ENCODE measurements around the gene PLA2G4B. TPM values are rescaled to one million over a fixed set of nuclear protein-coding genes. Genes with fewer than 3 reads are reported as not detected.
A peak's percentile ranks its signal among the peaks of the same experiment; 100 is the strongest.

PLA2G4B gene
- total RNA-seq, 1 experiment from 2014 or later, result 7.8 TPM

DNA sequence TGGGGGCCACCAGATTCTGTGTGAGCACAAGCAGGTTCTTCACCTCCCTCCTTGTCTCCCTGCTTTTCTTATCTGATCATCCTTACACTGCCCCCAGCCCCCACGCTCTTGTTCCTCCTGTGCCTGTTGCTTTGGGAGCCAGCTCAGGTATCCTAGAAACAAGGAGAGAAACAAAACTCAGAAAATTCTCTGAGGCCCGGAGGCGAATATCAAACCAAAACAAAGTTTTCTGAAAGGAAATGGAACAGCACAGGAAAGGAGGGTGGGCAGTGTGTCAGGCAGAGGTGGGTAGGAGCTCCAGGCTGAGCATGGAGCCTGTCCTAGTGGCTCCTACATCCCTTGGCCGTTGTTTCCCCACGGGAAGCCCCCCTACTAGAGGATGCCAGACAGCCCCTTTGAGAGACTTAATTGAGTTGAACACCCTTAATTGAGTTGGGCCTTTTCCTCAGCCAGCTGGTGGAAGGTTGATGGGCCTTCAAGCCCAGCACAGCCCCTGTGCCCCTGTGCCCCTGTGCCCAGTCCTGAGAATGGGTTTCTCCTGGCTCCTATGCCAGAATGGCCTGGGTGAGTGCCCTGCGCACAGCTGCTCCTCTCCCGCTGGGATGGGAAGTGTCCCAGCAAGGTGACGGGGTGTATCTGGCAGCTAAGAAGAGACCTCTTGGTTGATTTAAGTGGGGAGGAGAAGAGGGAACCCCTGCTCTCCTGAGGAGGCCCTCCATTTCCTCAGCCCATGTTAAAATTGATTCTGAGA is 33.6 kb upstream of the PLA2G4B start:
- no peak for TF ChIP-seq EZH2 (IDR thresholded peaks at IDR 0.05; ENCODE audit: low read depth)
- TF ChIP-seq, protein P1, sequence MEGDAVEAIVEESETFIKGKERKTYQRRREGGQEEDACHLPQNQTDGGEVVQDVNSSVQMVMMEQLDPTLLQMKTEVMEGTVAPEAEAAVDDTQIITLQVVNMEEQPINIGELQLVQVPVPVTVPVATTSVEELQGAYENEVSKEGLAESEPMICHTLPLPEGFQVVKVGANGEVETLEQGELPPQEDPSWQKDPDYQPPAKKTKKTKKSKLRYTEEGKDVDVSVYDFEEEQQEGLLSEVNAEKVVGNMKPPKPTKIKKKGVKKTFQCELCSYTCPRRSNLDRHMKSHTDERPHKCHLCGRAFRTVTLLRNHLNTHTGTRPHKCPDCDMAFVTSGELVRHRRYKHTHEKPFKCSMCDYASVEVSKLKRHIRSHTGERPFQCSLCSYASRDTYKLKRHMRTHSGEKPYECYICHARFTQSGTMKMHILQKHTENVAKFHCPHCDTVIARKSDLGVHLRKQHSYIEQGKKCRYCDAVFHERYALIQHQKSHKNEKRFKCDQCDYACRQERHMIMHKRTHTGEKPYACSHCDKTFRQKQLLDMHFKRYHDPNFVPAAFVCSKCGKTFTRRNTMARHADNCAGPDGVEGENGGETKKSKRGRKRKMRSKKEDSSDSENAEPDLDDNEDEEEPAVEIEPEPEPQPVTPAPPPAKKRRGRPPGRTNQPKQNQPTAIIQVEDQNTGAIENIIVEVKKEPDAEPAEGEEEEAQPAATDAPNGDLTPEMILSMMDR (conservative IDR thresholded peaks at IDR 0.05), result no peak
- H3K4me2 ChIP-seq, result no peak overlapping the region
- no peaks in the 10 kb centered on the region for H3K79me2 ChIP-seq (ENCODE audit: low read depth)
- intact Hi-C loops (cut with micrococcal nuclease; ENCODE audit: unreplicated experiment), result no loop called here
- H4K20me1 ChIP-seq (ENCODE audit: insufficient read depth), result no peaks in the 10 kb centered on the region
- DNase-seq, result no peak
- H2AFZ ChIP-seq, result no peak overlapping the region
- no peaks in the 10 kb centered on the region for H3F3A ChIP-seq (ENCODE audit: insufficient read depth, low read depth)
- no peaks in the 10 kb centered on the region for H3K27me3 ChIP-seq (ENCODE audit: insufficient read depth, low read depth)
- H3K4me1 ChIP-seq (replicated peaks; ENCODE audit: insufficient read depth), result no peaks in the 10 kb centered on the region
- no peaks in the 10 kb centered on the region for H3K9me2 ChIP-seq (ENCODE audit: insufficient read depth)
- ChIA-PET CTCF (interaction anchor here (0.7 to 1.0 kb wide), 2 partner anchors 30 to 32 kb away, joined by 3 to 4 read pairs; no protein-coding TSS in a partner anchor), POLR2A (ENCODE audit: unreplicated experiment) (interaction anchor here (0.7 kb wide), 3 partner anchors 22 to 235 kb away, joined by 3 to 7 read pairs (median 4); no protein-coding TSS in a partner anchor)
- no peak overlapping the region for H3K27ac ChIP-seq
- H3K36me3 ChIP-seq (ENCODE audit: low read depth), result no peaks in the 10 kb centered on the region
- BruUV-seq (replicated peaks), result no TSS peak
- H3K4me3 ChIP-seq, result no peak overlapping the region
- no peaks in the 10 kb centered on the region for H3K9me3 ChIP-seq (ENCODE audit: insufficient read depth, low read depth)

DNA sequence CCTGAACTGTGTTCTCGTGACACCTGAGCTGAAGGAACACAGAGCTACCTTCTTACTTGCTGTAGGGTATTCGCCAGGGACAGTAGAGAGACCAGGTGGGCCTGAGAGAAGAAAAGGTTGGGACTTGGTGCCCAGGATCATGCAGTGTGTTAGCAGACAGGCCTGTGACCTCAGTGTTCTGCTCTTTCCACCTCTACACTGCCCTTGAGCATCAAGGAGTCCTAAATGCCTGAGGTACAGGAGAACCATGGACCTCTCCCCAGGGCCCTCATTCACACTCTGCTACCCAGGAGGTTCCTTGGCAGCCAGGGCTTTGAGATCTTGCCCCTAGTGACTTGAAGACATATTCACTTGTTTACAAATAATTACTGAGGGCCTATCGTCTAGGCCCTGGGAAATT is 32.9 kb upstream of the PLA2G4B start:
- Histone ChIP-seq H2AFZ (no peak overlapping the region), H3K9me2 (ENCODE audit: insufficient read depth) (no peaks in the 10 kb centered on the region), H3K27me3 (ENCODE audit: insufficient read depth, low read depth) (no peaks in the 10 kb centered on the region), H4K20me1 (ENCODE audit: insufficient read depth) (no peaks in the 10 kb centered on the region), H3F3A (ENCODE audit: insufficient read depth, low read depth) (no peaks in the 10 kb centered on the region), H3K4me2 (no peak overlapping the region), H3K9me3 (ENCODE audit: insufficient read depth, low read depth) (no peaks in the 10 kb centered on the region), H3K36me3 (ENCODE audit: low read depth) (no peaks in the 10 kb centered on the region), H3K4me1 (replicated peaks; ENCODE audit: insufficient read depth) (no peaks in the 10 kb centered on the region), H3K79me2 (ENCODE audit: low read depth) (no peaks in the 10 kb centered on the region), H3K27ac (no peak overlapping the region), H3K4me3 (no peak overlapping the region)
- POLR2A ChIA-PET (ENCODE audit: unreplicated experiment), result interaction anchor here (0.7 kb wide), 2 partner anchors 22 to 122 kb away, joined by 3 to 7 read pairs; no protein-coding TSS in a partner anchor
- DNase-seq, result no peak
- TF ChIP-seq, protein P1 (conservative IDR thresholded peaks at IDR 0.05), result no peak
- TF ChIP-seq EZH2 (IDR thresholded peaks at IDR 0.05; ENCODE audit: low read depth), result no peak
- intact Hi-C loops (cut with micrococcal nuclease; ENCODE audit: unreplicated experiment), result loop anchor here (1.0 kb wide), 1 partner anchor 31 kb away; the partner anchor contains the start of gene MAPKBP1
- BruUV-seq (replicated peaks), result no TSS peak
- CTCF ChIA-PET, result interaction anchor here (0.7 to 1.0 kb wide), 3 partner anchors 33 to 99 kb away, joined by 3 to 5 read pairs (median 4); no protein-coding TSS in a partner anchor

DNA sequence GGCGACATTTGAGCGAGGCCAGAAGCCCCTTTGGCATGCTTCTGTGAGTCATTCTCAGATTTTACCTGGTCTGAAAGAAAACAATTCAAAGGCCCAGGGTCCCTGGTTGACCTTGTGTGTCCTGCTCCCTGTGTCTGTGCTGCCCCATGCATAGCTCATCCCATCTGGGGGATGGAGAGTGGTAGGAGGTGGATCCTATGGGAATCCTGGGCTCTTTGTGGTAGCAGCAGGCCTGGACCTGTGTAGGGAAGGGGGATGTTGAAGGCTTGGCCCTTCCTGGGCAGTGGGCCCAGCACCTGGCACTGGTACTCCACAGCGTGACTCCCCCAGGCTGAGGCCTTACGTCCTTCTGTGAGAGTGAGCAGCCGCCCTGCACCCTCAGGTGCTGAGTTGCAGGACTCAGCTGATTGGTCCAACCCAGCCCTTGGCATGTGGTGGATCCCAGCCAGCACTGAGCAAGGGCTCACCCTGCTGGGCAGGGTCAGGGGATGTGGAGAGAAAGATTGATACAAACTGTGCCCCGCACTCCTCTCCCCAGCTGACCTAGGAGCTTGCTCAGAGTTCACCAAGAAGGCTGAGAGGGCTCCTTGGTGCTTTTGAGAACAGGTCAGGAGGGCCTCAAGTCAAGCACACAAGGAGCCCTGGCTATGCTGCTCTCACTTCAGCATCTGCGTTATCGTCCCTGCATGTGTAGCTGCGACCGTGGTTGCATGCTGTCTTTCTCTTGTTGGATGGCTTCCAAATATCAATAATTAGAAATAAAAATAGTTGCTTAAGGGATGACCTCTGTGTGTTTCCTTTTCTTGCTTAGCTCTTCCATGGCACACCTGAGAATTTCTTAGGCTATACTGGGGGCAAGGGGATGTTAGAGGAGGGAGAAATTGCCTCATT is 32.1 kb upstream of the PLA2G4B start:
- Histone ChIP-seq H3K79me2 (ENCODE audit: low read depth) (no peaks in the 10 kb centered on the region), H3K4me3 (no peak overlapping the region), H3F3A (ENCODE audit: insufficient read depth, low read depth) (no peaks in the 10 kb centered on the region), H3K36me3 (ENCODE audit: low read depth) (no peaks in the 10 kb centered on the region), H4K20me1 (ENCODE audit: insufficient read depth) (no peaks in the 10 kb centered on the region), H2AFZ (no peak overlapping the region), H3K27ac (no peak overlapping the region), H3K4me2 (no peak overlapping the region), H3K4me1 (replicated peaks; ENCODE audit: insufficient read depth) (no peaks in the 10 kb centered on the region), H3K9me2 (ENCODE audit: insufficient read depth) (no peaks in the 10 kb centered on the region), H3K9me3 (ENCODE audit: insufficient read depth, low read depth) (no peaks in the 10 kb centered on the region), H3K27me3 (ENCODE audit: insufficient read depth, low read depth) (no peaks in the 10 kb centered on the region)
- POLR2A ChIA-PET (ENCODE audit: unreplicated experiment), result no interaction called here
- DNase-seq, result peak in 1 of 2 experiments; percentile 52
- TF ChIP-seq, protein P1 (conservative IDR thresholded peaks at IDR 0.05), result no peak
- TF ChIP-seq EZH2 (IDR thresholded peaks at IDR 0.05; ENCODE audit: low read depth), result no peak
- CTCF ChIA-PET, result interaction anchor here (0.5 to 1.6 kb wide), 5 partner anchors 32 to 341 kb away, joined by 3 to 7 read pairs (median 3); partner anchors contain the start of gene MAPKBP1
- no TSS peak for BruUV-seq (replicated peaks)
- intact Hi-C loops (cut with micrococcal nuclease; ENCODE audit: unreplicated experiment), result loop anchor here (1.0 kb wide), 1 partner anchor 32 kb away; the partner anchor contains the start of gene MAPKBP1

Measured in PC-9 (cell line).